SK-N-SH (cell line): Measurements from ENCODE around the gene RPL11. TPM values are rescaled to one million over a fixed set of nuclear protein-coding genes. Genes with fewer than 3 reads are reported as not detected.

Source experiments
- CTCF ChIA-PET: fragments of 300-600, 350-600 bp; formaldehyde crosslinking; extraction: SDS; loops from one replicate; lab custom pipeline; 2021; lab: Yijun Ruan, JAX
- POLR2A ChIA-PET: fragments of 350-600 bp; sonication (Branson Sonifier 250); formaldehyde crosslinking; extraction: SDS; loops from one replicate; lab custom pipeline; 2020; ENCODE audit warnings: antibody characterized with exemption, inconsistent platforms; lab: Yijun Ruan, JAX
- DNase-seq: peaks from one replicate; pipeline ENCODE4 v3.0.0; 2012
- H2AFZ ChIP-seq: fragments of 200-600 bp; sonication (generic); 2 replicates; pipeline ENCODE4 v1.8.1; 2016; ENCODE audit warnings: antibody characterized with exemption, mild to moderate bottlenecking, low read depth
- H3F3A ChIP-seq: fragments of 200-600 bp; sonication (generic); replicated peaks from 2 replicates; pipeline ENCODE3; 2016; ENCODE audit warnings: antibody characterized with exemption, mild to moderate bottlenecking; ENCODE audit not compliant: insufficient read depth
- H3K27ac ChIP-seq, 2 experiments: fragments of 200-500 bp in 1 of 2; fragments of 200-600 bp in 1 of 2; sonication (Bioruptor generic) in 1 of 2; sonication (generic), shearing (Covaris generic) in 1 of 2; 2 replicates each; pipeline versions ENCODE4 v1.5.1 to v1.6.1; 2014 to 2016; ENCODE audit warnings: low read depth in 2 of 2, inconsistent platforms in 1 of 2, low read length in 1 of 2, mild to moderate bottlenecking in 1 of 2, mixed read lengths in 1 of 2
- H3K27me3 ChIP-seq: fragments of 200-600 bp; sonication (generic), shearing (Covaris generic); 2 replicates; pipeline ENCODE4 v1.6.1; 2016; ENCODE audit warnings: mixed run types; ENCODE audit not compliant: insufficient read depth
- H3K36me3 ChIP-seq, 2 experiments: fragments of 200-500 bp in 1 of 2; fragments of 200-600 bp in 1 of 2; sonication (Bioruptor generic) in 1 of 2; sonication (generic) in 1 of 2; replicated peaks in 1 of 2; 2 replicates each; pipeline versions ENCODE3 to v1.5.1; 2014 to 2016; ENCODE audit warnings: low read length in 1 of 2, mild to moderate bottlenecking in 1 of 2; ENCODE audit not compliant: insufficient read depth in 2 of 2, control insufficient read depth in 1 of 2
- H3K4me1 ChIP-seq, 2 experiments: fragments of 200-500 bp in 1 of 2; fragments of 200-600 bp in 1 of 2; sonication (Bioruptor generic) in 1 of 2; sonication (generic), shearing (Covaris generic) in 1 of 2; 2 replicates each; pipeline versions ENCODE4 v1.5.1 to v1.6.1; 2014 to 2016; ENCODE audit warnings: low read depth in 1 of 2, low read length in 1 of 2, mixed run types in 1 of 2; ENCODE audit not compliant: insufficient read depth in 2 of 2, control insufficient read depth in 1 of 2
- H3K4me2 ChIP-seq: fragments of 200-600 bp; sonication (generic), shearing (Covaris generic); 2 replicates; pipeline ENCODE4 v1.6.1; 2017; ENCODE audit warnings: mixed run types
- H3K4me3 ChIP-seq, 2 experiments: fragments of 200-500 bp in 1 of 2; fragments of 200-600 bp in 1 of 2; sonication (Bioruptor generic) in 1 of 2; sonication (generic), shearing (Covaris generic) in 1 of 2; 2 replicates each; pipeline versions ENCODE4 v1.5.1 to v1.8.1; 2014 to 2016; ENCODE audit warnings: low read depth in 2 of 2, inconsistent platforms in 1 of 2, low read length in 1 of 2, mild to moderate bottlenecking in 1 of 2, mixed read lengths in 1 of 2, moderate library complexity in 1 of 2
- H3K79me2 ChIP-seq: fragments of 200-600 bp; sonication (generic); 2 replicates; pipeline ENCODE4 v1.8.1; 2017; ENCODE audit warnings: mild to moderate bottlenecking; ENCODE audit not compliant: insufficient read depth
- H3K9ac ChIP-seq: fragments of 200-600 bp; sonication (generic); 2 replicates; pipeline ENCODE4 v1.6.1; 2017; ENCODE audit warnings: mixed run types
- H3K9me2 ChIP-seq: fragments of 200-600 bp; sonication (generic); 2 replicates; pipeline ENCODE4 v1.6.1; 2017; ENCODE audit warnings: mixed run types
- H3K9me3 ChIP-seq: fragments of 200-600 bp; sonication (generic); 2 replicates; pipeline ENCODE4 v1.6.1; 2017; ENCODE audit warnings: mixed run types, mild to moderate bottlenecking, moderate library complexity
- H4K20me1 ChIP-seq: fragments of 200-600 bp; sonication (generic); 2 replicates; pipeline ENCODE4 v1.6.1; 2017; ENCODE audit warnings: mild to moderate bottlenecking, mixed run types; ENCODE audit not compliant: insufficient read depth
- CHD2 ChIP-seq: fragments of 150-350 bp; IDR thresholded peaks from 2 replicates; pipeline ENCODE4 v1.6.1; 2018; ENCODE audit warnings: low read length; ENCODE audit not compliant: partially characterized antibody
- CTCF ChIP-seq: fragments of 200-600 bp; sonication (generic); IDR thresholded peaks from 2 replicates; pipeline ENCODE4 v1.6.1; 2017; ENCODE audit warnings: antibody characterized with exemption, mild to moderate bottlenecking, moderate library complexity
- ELF1 ChIP-seq: IDR thresholded peaks from 2 replicates; pipeline ENCODE4 v1.4.0; 2012
- FOXJ3 ChIP-seq: sonication (generic); formaldehyde crosslinking; IDR thresholded peaks from 2 replicates; pipeline ENCODE4 v1.5.1; 2020; ENCODE audit warnings: mild to moderate bottlenecking, missing genetic modification reagents
- FOXM1 ChIP-seq: IDR thresholded peaks from 2 replicates; pipeline ENCODE4 v1.4.0; 2012; ENCODE audit warnings: low read depth, mild to moderate bottlenecking
- GABPA ChIP-seq: IDR thresholded peaks from 2 replicates; pipeline ENCODE4 v1.4.0; 2012; ENCODE audit warnings: low read depth, mild to moderate bottlenecking
- GATA2 ChIP-seq: sonication (generic); formaldehyde crosslinking; IDR thresholded peaks from 2 replicates; pipeline ENCODE4 v1.5.0; 2020; ENCODE audit warnings: mild to moderate bottlenecking, missing genetic modification reagents
- NFIC ChIP-seq: IDR thresholded peaks from 2 replicates; pipeline ENCODE4 v1.4.0; 2012; ENCODE audit warnings: borderline replicate concordance
- NRF1 ChIP-seq: IDR thresholded peaks from 2 replicates; pipeline ENCODE4 v1.6.1; 2012; ENCODE audit warnings: low read depth, mild to moderate bottlenecking, low read length
- PBX3 ChIP-seq: IDR thresholded peaks from 2 replicates; pipeline ENCODE4; 2012
- POLR2AphosphoS5 ChIP-seq: IDR thresholded peaks from 2 replicates; pipeline ENCODE4 v1.6.1; 2012; ENCODE audit warnings: low read depth, low read length
- RAD21 ChIP-seq: IDR thresholded peaks from 2 replicates; pipeline ENCODE4 v1.6.1; 2012; ENCODE audit warnings: mild to moderate bottlenecking, low read length
- RCOR1 ChIP-seq: fragments of 150-350 bp; IDR thresholded peaks from 2 replicates; pipeline ENCODE4 v1.6.1; 2017; ENCODE audit warnings: antibody characterized with exemption, low read length
- SIN3A ChIP-seq: IDR thresholded peaks from 2 replicates; pipeline ENCODE4 v1.6.1; 2012; ENCODE audit warnings: low read depth, mild to moderate bottlenecking, low read length, moderate library complexity, borderline replicate concordance
- SMC3 ChIP-seq: IDR thresholded peaks from 2 replicates; pipeline ENCODE4 v1.6.1; 2012; ENCODE audit warnings: low read depth, low read length, improper control_type of control experiment
- TCF12 ChIP-seq: IDR thresholded peaks from 2 replicates; pipeline ENCODE4 v1.4.0; 2012
- ZBTB33 ChIP-seq: IDR thresholded peaks from 2 replicates; pipeline ENCODE4 v1.4.0; 2012; ENCODE audit warnings: low read depth, borderline replicate concordance
- WGBS: methylation state at CpG from one replicate; pipeline ENCODE4 v1.1.6; 2017; ENCODE audit warnings: low lambda C conversion rate; 5-methylcytosine and 5-hydroxymethylcytosine counted together
- polyA plus RNA-seq, 3 experiments: library from polyadenylated mRNA; depleted of rRNA; stranded (reverse); fragments of >200 nt; gene quantifications; 2 replicates each; pipeline ENCODE4 v1.2.3, GENCODE V29; 2012
- TF ChIP-seq, protein P1 (sequence below): IDR thresholded peaks from 2 replicates; pipeline ENCODE4 v1.4.0; 2012; ENCODE audit warnings: low read depth

RPL11 gene
- polyA plus RNA-seq, 1 of the 3 experiments (the other 2 are of a cell fraction), result 2,255 TPM

GRCh38 chr1:23694371-23694770, 2.8 kb downstream of the RPL11 start:
- peaks cover 78% of the 10 kb centered on the region for H3K79me2 ChIP-seq
- ChIA-PET CTCF (interaction anchor here (1.1 to 2.2 kb wide), 6 partner anchors 18 to 154 kb away, joined by 3 to 5 read pairs (median 4); no protein-coding TSS in a partner anchor), POLR2A (no interaction called here)
- no peak overlapping the region for H3K9ac ChIP-seq
- H3K4me3 ChIP-seq, result peak overlapping the region in 1 of 2 experiments; percentile 98; a peak in 2 of 4 replicates
- H3K4me2 ChIP-seq, result peak overlapping the region; percentile 91
- peaks cover 74% of the 10 kb centered on the region for H4K20me1 ChIP-seq
- no peaks in the 10 kb centered on the region for H3K27me3 ChIP-seq
- H3K36me3 ChIP-seq, result peaks cover 65 to 69% of the 10 kb centered on the region in 2 experiments
- H3K9me3 ChIP-seq, result no peaks in the 10 kb centered on the region
- 46% methylated on average over 3 of the region's 3 CpGs for WGBS
- H3F3A ChIP-seq, result peaks cover 22% of the 10 kb centered on the region
- no peak for DNase-seq
- H3K27ac ChIP-seq, result no peak overlapping the region
- H2AFZ ChIP-seq, result no peak overlapping the region
- TF ChIP-seq FOXJ3 (CRISPR knock-in tag), result no peak
- TF ChIP-seq, protein P1, sequence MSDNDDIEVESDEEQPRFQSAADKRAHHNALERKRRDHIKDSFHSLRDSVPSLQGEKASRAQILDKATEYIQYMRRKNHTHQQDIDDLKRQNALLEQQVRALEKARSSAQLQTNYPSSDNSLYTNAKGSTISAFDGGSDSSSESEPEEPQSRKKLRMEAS, result no peak
- TF ChIP-seq RCOR1, result no peak
- TF ChIP-seq FOXM1, result no peak
- TF ChIP-seq ZBTB33, result no peak
- no peak for TF ChIP-seq SIN3A
- TF ChIP-seq CHD2, result no peak
- TF ChIP-seq SMC3, result no peak
- no peak for TF ChIP-seq ELF1
- no peak for TF ChIP-seq RAD21
- no peak for TF ChIP-seq CTCF
- no peak for TF ChIP-seq GATA2 (CRISPR knock-in tag)
- TF ChIP-seq NFIC, result no peak
- TF ChIP-seq POLR2AphosphoS5, result no peak
- TF ChIP-seq PBX3, result no peak
- TF ChIP-seq TCF12, result no peak
- TF ChIP-seq GABPA, result no peak
- TF ChIP-seq NRF1, result no peak
- H3K4me1 ChIP-seq, result peaks cover 19 to 34% of the 10 kb centered on the region in 2 experiments; a peak in 3 of 4 replicates
- H3K9me2 ChIP-seq, result no peaks in the 10 kb centered on the region
